ENCODE measurements around the gene CLEC4M.

The CLEC4M gene

GRCh38 chr19:7746903-7747884 lies 15.8 kb upstream of the CLEC4M start, which contains the start of gene CD209:
TSS of gene CD209 (minus strand) at chr19:7747534. CDS start at chr19:7747511, 23 bp downstream.
- no peak for DNase-seq (ENCODE audit: insufficient read length, low spot score)
- TF ChIP-seq, protein P1, sequence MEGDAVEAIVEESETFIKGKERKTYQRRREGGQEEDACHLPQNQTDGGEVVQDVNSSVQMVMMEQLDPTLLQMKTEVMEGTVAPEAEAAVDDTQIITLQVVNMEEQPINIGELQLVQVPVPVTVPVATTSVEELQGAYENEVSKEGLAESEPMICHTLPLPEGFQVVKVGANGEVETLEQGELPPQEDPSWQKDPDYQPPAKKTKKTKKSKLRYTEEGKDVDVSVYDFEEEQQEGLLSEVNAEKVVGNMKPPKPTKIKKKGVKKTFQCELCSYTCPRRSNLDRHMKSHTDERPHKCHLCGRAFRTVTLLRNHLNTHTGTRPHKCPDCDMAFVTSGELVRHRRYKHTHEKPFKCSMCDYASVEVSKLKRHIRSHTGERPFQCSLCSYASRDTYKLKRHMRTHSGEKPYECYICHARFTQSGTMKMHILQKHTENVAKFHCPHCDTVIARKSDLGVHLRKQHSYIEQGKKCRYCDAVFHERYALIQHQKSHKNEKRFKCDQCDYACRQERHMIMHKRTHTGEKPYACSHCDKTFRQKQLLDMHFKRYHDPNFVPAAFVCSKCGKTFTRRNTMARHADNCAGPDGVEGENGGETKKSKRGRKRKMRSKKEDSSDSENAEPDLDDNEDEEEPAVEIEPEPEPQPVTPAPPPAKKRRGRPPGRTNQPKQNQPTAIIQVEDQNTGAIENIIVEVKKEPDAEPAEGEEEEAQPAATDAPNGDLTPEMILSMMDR (IDR thresholded peaks at IDR 0.05; ENCODE audit: insufficient read depth, missing control alignments): no peak
- FAIRE-seq: no peak

DNA sequence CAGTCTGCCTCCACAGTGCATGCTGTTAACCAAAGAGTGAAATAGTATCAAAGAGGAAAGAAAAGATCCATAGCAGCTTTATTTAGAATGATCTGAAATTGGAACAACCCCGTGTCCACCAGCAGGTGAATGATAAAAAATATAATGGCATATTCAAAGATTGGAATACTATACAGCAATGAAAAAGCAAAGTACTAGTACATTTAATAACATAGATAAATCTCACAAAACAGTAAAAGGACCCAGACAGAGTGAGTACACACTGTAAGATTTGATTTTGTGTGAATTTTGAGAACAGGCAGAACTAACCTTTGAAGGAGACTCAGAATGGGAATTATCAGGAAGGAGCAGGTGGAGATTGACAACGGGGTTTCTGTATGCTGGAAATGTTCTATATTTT lies 14.9 kb upstream of the CLEC4M start:
- no peak for DNase-seq (ENCODE audit: insufficient read length, low spot score)
- no peak for FAIRE-seq
- TF ChIP-seq, protein P1 (IDR thresholded peaks at IDR 0.05; ENCODE audit: insufficient read depth, missing control alignments): no peak

GRCh38 chr19:7748756-7749155 lies 14.3 kb upstream of the CLEC4M start:
- FAIRE-seq: no peak
- TF ChIP-seq, protein P1 (IDR thresholded peaks at IDR 0.05; ENCODE audit: insufficient read depth, missing control alignments): peak; percentile 17
- DNase-seq (ENCODE audit: insufficient read length, low spot score): no peak

GRCh38 chr19:7751157-7751783 lies 11.8 kb upstream of the CLEC4M start:
- DNase-seq (ENCODE audit: insufficient read length, low spot score): no peak
- TF ChIP-seq, protein P1 (IDR thresholded peaks at IDR 0.05; ENCODE audit: insufficient read depth, missing control alignments): no peak
- no peak for FAIRE-seq

- no peak for DNase-seq (ENCODE audit: insufficient read length, low spot score)
- TF ChIP-seq, protein P1 (IDR thresholded peaks at IDR 0.05; ENCODE audit: insufficient read depth, missing control alignments): no peak
- FAIRE-seq: no peak
Measured at GRCh38 chr19:7756258-7756657, 6.8 kb upstream of the CLEC4M start.

- FAIRE-seq (no peak), DNase-seq (ENCODE audit: insufficient read length, low spot score) (no peak)
- TF ChIP-seq, protein P1 (IDR thresholded peaks at IDR 0.05; ENCODE audit: insufficient read depth, missing control alignments): no peak
Measured at GRCh38 chr19:7757358-7757757, 5.7 kb upstream of the CLEC4M start.
